Chondrocyte (in vitro differentiated cells): ENCODE results near the gene GGCT. TPM values are rescaled to one million over a fixed set of nuclear protein-coding genes. Genes with fewer than 3 reads are reported as not detected.

Experiments used
- DNase-seq: peaks from one replicate; pipeline ENCODE4 v3.0.0; 2021; ENCODE audit warnings: mixed read lengths, low spot score
- H3K27ac Mint-ChIP-seq: one replicate; pipeline ENCODE4 v1.8.0; 2021; ENCODE audit warnings: mild to moderate bottlenecking, moderate library complexity, mixed read lengths; ENCODE audit not compliant: unreplicated experiment
- H3K27me3 Mint-ChIP-seq: 2 replicates; pipeline ENCODE4 v1.8.0; 2021; ENCODE audit warnings: low read depth, mixed read lengths
- H3K36me3 Mint-ChIP-seq: 2 replicates; pipeline ENCODE4 v1.8.0; 2021; ENCODE audit warnings: low read depth, mixed read lengths
- H3K4me1 Mint-ChIP-seq: 2 replicates; pipeline ENCODE4 v1.8.0; 2021; ENCODE audit warnings: low read depth, mild to moderate bottlenecking, mixed read lengths
- H3K4me3 Mint-ChIP-seq: one replicate; pipeline ENCODE4 v1.8.0; 2021; ENCODE audit warnings: mild to moderate bottlenecking, moderate library complexity, mixed read lengths; ENCODE audit not compliant: unreplicated experiment
- H3K9me3 Mint-ChIP-seq: 2 replicates; pipeline ENCODE4 v1.8.0; 2021; ENCODE audit warnings: low read depth, mixed read lengths
- total RNA-seq: library from RNA; stranded (reverse); gene quantifications from 3 replicates; pipeline ENCODE4 v1.2.1, GENCODE V29; 2021
- TF ChIP-seq, protein P1 (sequence below): fragments of 200-600 bp; sonication (generic); IDR thresholded peaks from 2 replicates; pipeline ENCODE4 v1.5.0; 2021; ENCODE audit warnings: antibody characterized with exemption, mild to moderate bottlenecking, moderate library complexity

GGCT gene
- total RNA-seq, 1 donor from 2014 or later, result 24.4 TPM

DNA sequence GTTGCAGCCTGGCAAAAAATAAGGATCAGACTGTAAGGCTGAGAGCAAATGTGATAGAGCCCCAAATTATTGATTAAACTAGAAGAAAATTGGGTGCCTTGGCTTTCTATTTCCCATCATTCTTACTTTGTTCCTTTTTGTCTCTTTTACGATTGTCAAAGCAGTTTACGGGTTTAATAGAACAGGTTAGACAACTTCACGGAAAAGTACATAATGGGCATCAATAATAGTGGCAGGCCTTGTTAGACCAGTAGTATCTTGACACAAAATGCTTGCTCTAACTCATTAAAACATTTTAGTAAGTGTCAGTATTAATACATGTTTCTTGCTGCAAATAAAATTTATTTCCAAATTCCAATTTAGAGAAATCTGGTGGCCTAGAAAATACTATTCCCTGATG, 14.5 kb upstream of the GGCT start:
- Mint-ChIP-seq H3K4me3 (no peak overlapping the region), H3K36me3 (peaks cover 2% of the 10 kb centered on the region), H3K27me3 (no peaks in the 10 kb centered on the region), H3K4me1 (peaks cover 7% of the 10 kb centered on the region), H3K9me3 (no peaks in the 10 kb centered on the region), H3K27ac (no peak overlapping the region)
- no peak for DNase-seq
- TF ChIP-seq, protein P1, sequence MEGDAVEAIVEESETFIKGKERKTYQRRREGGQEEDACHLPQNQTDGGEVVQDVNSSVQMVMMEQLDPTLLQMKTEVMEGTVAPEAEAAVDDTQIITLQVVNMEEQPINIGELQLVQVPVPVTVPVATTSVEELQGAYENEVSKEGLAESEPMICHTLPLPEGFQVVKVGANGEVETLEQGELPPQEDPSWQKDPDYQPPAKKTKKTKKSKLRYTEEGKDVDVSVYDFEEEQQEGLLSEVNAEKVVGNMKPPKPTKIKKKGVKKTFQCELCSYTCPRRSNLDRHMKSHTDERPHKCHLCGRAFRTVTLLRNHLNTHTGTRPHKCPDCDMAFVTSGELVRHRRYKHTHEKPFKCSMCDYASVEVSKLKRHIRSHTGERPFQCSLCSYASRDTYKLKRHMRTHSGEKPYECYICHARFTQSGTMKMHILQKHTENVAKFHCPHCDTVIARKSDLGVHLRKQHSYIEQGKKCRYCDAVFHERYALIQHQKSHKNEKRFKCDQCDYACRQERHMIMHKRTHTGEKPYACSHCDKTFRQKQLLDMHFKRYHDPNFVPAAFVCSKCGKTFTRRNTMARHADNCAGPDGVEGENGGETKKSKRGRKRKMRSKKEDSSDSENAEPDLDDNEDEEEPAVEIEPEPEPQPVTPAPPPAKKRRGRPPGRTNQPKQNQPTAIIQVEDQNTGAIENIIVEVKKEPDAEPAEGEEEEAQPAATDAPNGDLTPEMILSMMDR, result no peak

DNA sequence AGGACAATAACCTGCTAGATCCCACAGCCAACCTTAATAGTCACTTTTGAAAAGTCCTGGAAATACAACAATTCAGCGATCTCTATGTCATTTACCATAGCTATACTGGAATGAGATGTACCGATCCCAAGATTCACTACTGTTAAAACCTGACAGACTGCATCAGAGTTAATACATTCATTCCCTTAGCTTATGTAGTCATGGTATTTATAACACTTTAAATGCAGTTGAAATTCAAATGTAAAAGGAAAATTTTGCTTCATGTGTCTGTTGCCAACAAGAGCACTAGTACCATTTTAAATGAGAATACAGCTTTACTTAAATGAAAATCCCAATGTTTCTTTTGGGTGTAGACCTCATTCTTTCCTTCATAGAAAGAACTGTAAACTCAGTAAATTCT, 11.1 kb upstream of the GGCT start:
- Mint-ChIP-seq H3K27me3 (no peaks in the 10 kb centered on the region), H3K9me3 (no peaks in the 10 kb centered on the region), H3K36me3 (no peaks in the 10 kb centered on the region)

DNA sequence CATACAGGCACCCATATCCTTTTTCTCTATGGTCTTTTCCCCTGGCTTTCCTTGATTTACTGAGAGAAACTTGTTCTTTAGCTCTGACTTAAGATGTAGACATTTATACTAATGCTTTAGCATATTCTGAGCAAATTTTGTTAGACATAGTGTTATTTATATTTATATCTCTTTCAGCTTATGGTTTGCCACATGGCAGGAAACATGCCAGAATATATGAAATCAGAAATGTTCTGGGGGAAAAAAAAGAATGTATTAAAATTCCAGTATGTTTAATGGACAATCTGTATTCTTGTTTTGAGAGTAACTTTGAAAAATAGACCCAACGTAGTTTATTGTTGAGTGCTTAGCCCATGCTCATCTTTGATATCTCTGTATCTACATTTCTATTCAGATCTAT, 10.1 kb upstream of the GGCT start:
- no peaks in the 10 kb centered on the region for H3K27me3 Mint-ChIP-seq
- no peak overlapping the region for H3K4me3 Mint-ChIP-seq
- TF ChIP-seq, protein P1, result no peak
- no peak overlapping the region for H3K27ac Mint-ChIP-seq
- H3K9me3 Mint-ChIP-seq, result no peaks in the 10 kb centered on the region
- H3K4me1 Mint-ChIP-seq, result no peaks in the 10 kb centered on the region
- DNase-seq, result no peak
- no peaks in the 10 kb centered on the region for H3K36me3 Mint-ChIP-seq

More for the DNA sequence above, 11.1 kb upstream of the GGCT start:
- no peak for DNase-seq
- Mint-ChIP-seq H3K4me3 (no peak overlapping the region), H3K4me1 (peaks cover 4% of the 10 kb centered on the region), H3K27ac (no peak overlapping the region)
- TF ChIP-seq, protein P1, result no peak

DNA sequence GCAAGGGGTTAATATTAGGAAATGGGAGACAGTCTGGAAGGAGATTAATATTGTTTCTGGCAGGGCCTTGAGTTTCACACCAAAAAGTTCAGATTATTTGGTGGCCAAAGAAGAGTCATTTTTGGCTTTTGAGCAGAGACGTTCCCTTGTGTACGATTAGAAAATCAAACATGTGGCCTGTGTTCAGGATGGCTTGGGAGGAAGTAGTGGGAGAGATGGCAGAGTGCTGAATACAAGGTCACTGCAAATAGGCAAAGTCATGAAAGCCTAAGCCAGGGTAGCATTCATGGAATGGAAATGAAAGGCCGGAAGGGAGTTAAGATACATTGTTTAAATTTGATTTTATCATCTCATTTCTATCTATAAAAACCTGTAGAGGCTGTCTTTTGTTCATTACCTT, 9.5 kb upstream of the GGCT start:
- TF ChIP-seq, protein P1, result no peak
- Mint-ChIP-seq H3K36me3 (no peaks in the 10 kb centered on the region), H3K4me1 (no peaks in the 10 kb centered on the region), H3K27me3 (no peaks in the 10 kb centered on the region), H3K27ac (no peak overlapping the region), H3K4me3 (no peak overlapping the region), H3K9me3 (no peaks in the 10 kb centered on the region)
- DNase-seq, result no peak

DNA sequence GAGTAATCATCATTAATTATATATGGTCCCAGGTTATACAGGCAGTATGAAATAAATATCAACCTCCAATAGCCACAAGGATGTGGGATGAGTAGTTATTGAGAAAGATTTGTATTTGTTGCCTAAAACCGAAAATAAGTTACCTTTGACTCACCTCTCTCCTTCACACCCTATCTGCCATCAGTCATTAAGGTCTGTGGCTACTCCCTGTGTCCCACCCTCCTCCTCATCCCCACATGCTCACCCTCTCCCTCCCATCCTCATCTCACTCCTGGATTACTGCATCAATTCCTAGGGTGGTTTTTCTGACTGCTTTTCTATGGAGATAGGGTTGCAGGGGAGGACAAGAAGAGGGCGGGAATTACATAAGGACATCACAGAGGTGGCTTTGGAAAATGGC, 9.1 kb upstream of the GGCT start:
- Mint-ChIP-seq H3K4me3 (no peak overlapping the region), H3K4me1 (no peaks in the 10 kb centered on the region), H3K36me3 (no peaks in the 10 kb centered on the region), H3K9me3 (no peaks in the 10 kb centered on the region), H3K27ac (no peak overlapping the region), H3K27me3 (no peaks in the 10 kb centered on the region)
- no peak for DNase-seq
- TF ChIP-seq, protein P1, result no peak
